ENCODE data around the gene PTH1R. TPM values are rescaled to one million over a fixed set of nuclear protein-coding genes. Genes with fewer than 3 reads are reported as not detected.

The PTH1R gene
- total and polyA plus RNA-seq, 2 donors (not counting 1 experiment from before 2014, with no cell fraction given): 0.67 to 4.3 TPM

DNA sequence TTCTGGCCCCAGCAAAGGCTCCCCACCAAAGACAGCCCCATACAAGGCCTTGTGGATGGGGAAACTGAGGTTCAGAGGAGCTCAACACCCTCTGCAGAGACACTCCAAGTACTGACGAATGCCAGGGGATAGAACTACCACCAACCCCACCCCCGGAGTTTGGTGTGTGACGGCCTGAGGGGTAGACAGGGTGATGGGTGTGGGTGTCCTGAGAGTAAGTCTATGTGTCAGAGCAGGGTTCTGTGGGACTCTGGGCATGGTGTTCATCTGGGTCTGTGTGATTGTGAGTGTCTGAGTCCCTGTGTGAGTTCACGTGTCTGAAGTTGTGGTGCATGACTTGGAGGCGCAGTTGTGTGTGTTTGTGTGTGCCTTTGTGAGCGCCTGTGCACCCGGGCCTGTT lies 7.4 kb downstream of the PTH1R start:
- DNase-seq (ENCODE audit: low read depth in 2 of 2): no peak
- H3K79me2 ChIP-seq (ENCODE audit: control insufficient read depth, insufficient read depth, low read length): no peaks in the 10 kb centered on the region
- H4K20me1 ChIP-seq (ENCODE audit: control insufficient read depth, extremely low read depth, insufficient read depth, low read length): no peaks in the 10 kb centered on the region
- no peak for TF ChIP-seq EZH2 (IDR thresholded peaks at IDR 0.05; ENCODE audit: low read length, missing control alignments)
- TF ChIP-seq, protein P1, sequence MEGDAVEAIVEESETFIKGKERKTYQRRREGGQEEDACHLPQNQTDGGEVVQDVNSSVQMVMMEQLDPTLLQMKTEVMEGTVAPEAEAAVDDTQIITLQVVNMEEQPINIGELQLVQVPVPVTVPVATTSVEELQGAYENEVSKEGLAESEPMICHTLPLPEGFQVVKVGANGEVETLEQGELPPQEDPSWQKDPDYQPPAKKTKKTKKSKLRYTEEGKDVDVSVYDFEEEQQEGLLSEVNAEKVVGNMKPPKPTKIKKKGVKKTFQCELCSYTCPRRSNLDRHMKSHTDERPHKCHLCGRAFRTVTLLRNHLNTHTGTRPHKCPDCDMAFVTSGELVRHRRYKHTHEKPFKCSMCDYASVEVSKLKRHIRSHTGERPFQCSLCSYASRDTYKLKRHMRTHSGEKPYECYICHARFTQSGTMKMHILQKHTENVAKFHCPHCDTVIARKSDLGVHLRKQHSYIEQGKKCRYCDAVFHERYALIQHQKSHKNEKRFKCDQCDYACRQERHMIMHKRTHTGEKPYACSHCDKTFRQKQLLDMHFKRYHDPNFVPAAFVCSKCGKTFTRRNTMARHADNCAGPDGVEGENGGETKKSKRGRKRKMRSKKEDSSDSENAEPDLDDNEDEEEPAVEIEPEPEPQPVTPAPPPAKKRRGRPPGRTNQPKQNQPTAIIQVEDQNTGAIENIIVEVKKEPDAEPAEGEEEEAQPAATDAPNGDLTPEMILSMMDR (conservative IDR thresholded peaks at IDR 0.05 in 1 of 2, IDR thresholded peaks at IDR 0.05 in 1 of 2; ENCODE audit: low read depth in 1 of 2, low read length in 2 of 2): no peak
- H3K4me3 ChIP-seq (replicated peaks in 1 of 4; ENCODE audit: control extremely low read depth in 1 of 4, insufficient read depth in 1 of 4, low read depth in 3 of 4, low read length in 4 of 4): no peak overlapping the region
- H2AFZ ChIP-seq (ENCODE audit: low read length): no peak overlapping the region
- no peak overlapping the region for H3K27ac ChIP-seq (ENCODE audit: insufficient read depth, low read length)
- H3K36me3 ChIP-seq (ENCODE audit: control insufficient read depth, insufficient read depth, low read length): no peaks in the 10 kb centered on the region
- H3K4me1 ChIP-seq (ENCODE audit: control insufficient read depth, extremely low read depth, insufficient read depth, low read length): no peaks in the 10 kb centered on the region
- H3K4me2 ChIP-seq (ENCODE audit: extremely low read depth, insufficient read depth, low read length): no peak overlapping the region
- H3K9me3 ChIP-seq (ENCODE audit: control insufficient read depth, insufficient read depth, low read depth, low read length): no peaks in the 10 kb centered on the region
- H3K9ac ChIP-seq (ENCODE audit: insufficient read depth, low read length): no peak overlapping the region
- peaks cover 49% of the 10 kb centered on the region for H3K27me3 ChIP-seq (ENCODE audit: control insufficient read depth, insufficient read depth, low read length)

DNA sequence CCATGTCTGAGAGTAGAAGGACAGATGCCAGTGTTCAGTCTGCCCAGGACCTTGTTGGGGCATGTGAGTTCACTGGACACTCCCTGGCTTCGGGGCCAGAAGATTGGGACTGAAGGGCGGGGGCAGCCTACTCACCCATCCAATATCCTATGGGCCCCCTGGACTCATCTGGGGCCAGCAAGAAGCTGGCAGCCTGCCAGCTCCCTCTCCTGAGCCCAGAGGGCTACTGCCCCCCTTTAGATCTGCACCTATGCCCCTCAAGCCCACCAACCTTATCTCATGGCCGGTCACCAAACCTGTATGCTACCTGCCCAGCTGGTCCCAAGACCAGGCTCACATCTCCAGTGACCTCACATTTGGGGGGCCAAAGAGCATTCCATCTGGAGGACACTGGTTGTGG lies 8.1 kb downstream of the PTH1R start:
- H3K4me3 ChIP-seq (replicated peaks in 1 of 4; ENCODE audit: control extremely low read depth in 1 of 4, insufficient read depth in 1 of 4, low read depth in 3 of 4, low read length in 4 of 4): no peak overlapping the region
- TF ChIP-seq EZH2 (IDR thresholded peaks at IDR 0.05; ENCODE audit: low read length, missing control alignments): no peak
- TF ChIP-seq, protein P1 (conservative IDR thresholded peaks at IDR 0.05 in 1 of 2, IDR thresholded peaks at IDR 0.05 in 1 of 2; ENCODE audit: low read depth in 1 of 2, low read length in 2 of 2): no peak
- no peak overlapping the region for H3K27ac ChIP-seq (ENCODE audit: insufficient read depth, low read length)
- no peak for DNase-seq (ENCODE audit: low read depth in 2 of 2)
- H3K9ac ChIP-seq (ENCODE audit: insufficient read depth, low read length): no peak overlapping the region
- H2AFZ ChIP-seq (ENCODE audit: low read length): no peak overlapping the region
- H4K20me1 ChIP-seq (ENCODE audit: control insufficient read depth, extremely low read depth, insufficient read depth, low read length): no peaks in the 10 kb centered on the region
- no peaks in the 10 kb centered on the region for H3K36me3 ChIP-seq (ENCODE audit: control insufficient read depth, insufficient read depth, low read length)
- H3K9me3 ChIP-seq (ENCODE audit: control insufficient read depth, insufficient read depth, low read depth, low read length): no peaks in the 10 kb centered on the region
- H3K79me2 ChIP-seq (ENCODE audit: control insufficient read depth, insufficient read depth, low read length): no peaks in the 10 kb centered on the region
- no peaks in the 10 kb centered on the region for H3K4me1 ChIP-seq (ENCODE audit: control insufficient read depth, extremely low read depth, insufficient read depth, low read length)
- H3K27me3 ChIP-seq (ENCODE audit: control insufficient read depth, insufficient read depth, low read length): peaks cover 43% of the 10 kb centered on the region
- no peak overlapping the region for H3K4me2 ChIP-seq (ENCODE audit: extremely low read depth, insufficient read depth, low read length)

DNA sequence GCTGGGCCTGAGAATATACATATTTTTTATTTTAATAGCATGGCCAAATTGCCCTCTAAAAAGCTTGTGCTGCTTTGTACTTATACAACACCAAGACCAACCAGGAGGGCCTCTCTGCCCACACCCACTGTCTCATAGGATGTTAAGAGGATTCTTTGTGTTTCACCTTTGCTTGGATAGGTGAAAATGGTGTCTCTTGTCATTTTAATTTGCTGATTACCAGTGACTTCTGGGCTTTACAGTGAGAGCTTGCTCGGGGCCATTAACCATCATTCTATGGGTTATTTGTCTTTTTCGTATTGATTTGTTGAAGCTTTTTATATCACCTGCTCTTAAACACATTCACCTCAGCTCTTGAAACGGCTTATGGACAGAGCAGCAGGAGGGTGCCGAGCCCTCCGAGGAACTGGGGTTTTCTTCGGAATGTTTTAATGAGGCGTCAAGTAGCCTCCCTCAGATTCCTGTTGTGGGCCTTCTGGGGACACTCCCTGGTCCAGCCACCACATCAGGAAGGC lies 10.5 kb downstream of the PTH1R start:
- Histone ChIP-seq H3K9ac (ENCODE audit: insufficient read depth, low read length) (no peak overlapping the region), H3K4me2 (ENCODE audit: extremely low read depth, insufficient read depth, low read length) (no peak overlapping the region), H3K27ac (ENCODE audit: insufficient read depth, low read length) (no peak overlapping the region), H3K4me1 (ENCODE audit: control insufficient read depth, extremely low read depth, insufficient read depth, low read length) (no peaks in the 10 kb centered on the region), H3K79me2 (ENCODE audit: control insufficient read depth, insufficient read depth, low read length) (no peaks in the 10 kb centered on the region), H3K36me3 (ENCODE audit: control insufficient read depth, insufficient read depth, low read length) (no peaks in the 10 kb centered on the region), H4K20me1 (ENCODE audit: control insufficient read depth, extremely low read depth, insufficient read depth, low read length) (no peaks in the 10 kb centered on the region), H2AFZ (ENCODE audit: low read length) (no peak overlapping the region), H3K27me3 (ENCODE audit: control insufficient read depth, insufficient read depth, low read length) (peaks cover 34% of the 10 kb centered on the region), H3K4me3 (replicated peaks in 1 of 4; ENCODE audit: control extremely low read depth in 1 of 4, insufficient read depth in 1 of 4, low read depth in 3 of 4, low read length in 4 of 4) (no peak overlapping the region), H3K9me3 (ENCODE audit: control insufficient read depth, insufficient read depth, low read depth, low read length) (no peaks in the 10 kb centered on the region)
- no peak for DNase-seq (ENCODE audit: low read depth in 2 of 2)
- no peak for TF ChIP-seq EZH2 (IDR thresholded peaks at IDR 0.05; ENCODE audit: low read length, missing control alignments)
- TF ChIP-seq, protein P1 (conservative IDR thresholded peaks at IDR 0.05 in 1 of 2, IDR thresholded peaks at IDR 0.05 in 1 of 2; ENCODE audit: low read depth in 1 of 2, low read length in 2 of 2): no peak
